ENCODE data around the gene RAVER2. TPM values are rescaled to one million over a fixed set of nuclear protein-coding genes. Genes with fewer than 3 reads are reported as not detected.

Gene RAVER2
- total RNA-seq, 2 donors from 2014 or later: 6.9 to 8.8 TPM

DNA sequence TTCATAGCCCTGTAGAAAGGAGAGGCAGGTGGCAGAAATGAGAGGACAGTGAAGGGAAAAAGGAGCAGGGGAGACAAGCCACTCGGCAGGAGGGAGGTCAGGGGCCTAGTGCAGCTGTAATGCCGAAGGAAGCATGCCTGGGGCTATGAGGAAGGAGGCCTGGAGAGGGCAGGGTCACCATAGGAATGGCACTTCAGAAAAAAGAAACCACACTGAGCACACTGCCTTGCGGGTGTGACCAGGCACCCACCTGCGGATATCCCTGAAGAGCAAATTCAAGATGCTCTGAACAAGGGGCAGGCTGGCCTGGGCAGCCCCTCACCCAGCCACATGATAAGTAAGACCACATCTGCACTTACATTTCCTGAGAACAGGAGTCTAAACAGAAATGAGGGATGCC, 116.7 kb downstream of the RAVER2 start:
- Histone ChIP-seq H3K4me1 (peaks cover 4% of the 10 kb centered on the region), H3K4me3 (no peak overlapping the region), H3K36me3 (replicated peaks in 1 of 2; ENCODE audit: insufficient read depth in 1 of 2, low read depth in 2 of 2) (peaks cover 4 to 15% of the 10 kb centered on the region in 2 donors), H3K27ac (no peak overlapping the region), H3K9me3 (no peaks in the 10 kb centered on the region), H3K27me3 (no peaks in the 10 kb centered on the region)
- WGBS, 2 donors: 65 to 67% methylated on average over 4 of the region's 4 CpGs
- ATAC-seq: peak; percentile 28
- intact Hi-C loops (cut with DNase I): no loop called here
- TF ChIP-seq, protein P1, sequence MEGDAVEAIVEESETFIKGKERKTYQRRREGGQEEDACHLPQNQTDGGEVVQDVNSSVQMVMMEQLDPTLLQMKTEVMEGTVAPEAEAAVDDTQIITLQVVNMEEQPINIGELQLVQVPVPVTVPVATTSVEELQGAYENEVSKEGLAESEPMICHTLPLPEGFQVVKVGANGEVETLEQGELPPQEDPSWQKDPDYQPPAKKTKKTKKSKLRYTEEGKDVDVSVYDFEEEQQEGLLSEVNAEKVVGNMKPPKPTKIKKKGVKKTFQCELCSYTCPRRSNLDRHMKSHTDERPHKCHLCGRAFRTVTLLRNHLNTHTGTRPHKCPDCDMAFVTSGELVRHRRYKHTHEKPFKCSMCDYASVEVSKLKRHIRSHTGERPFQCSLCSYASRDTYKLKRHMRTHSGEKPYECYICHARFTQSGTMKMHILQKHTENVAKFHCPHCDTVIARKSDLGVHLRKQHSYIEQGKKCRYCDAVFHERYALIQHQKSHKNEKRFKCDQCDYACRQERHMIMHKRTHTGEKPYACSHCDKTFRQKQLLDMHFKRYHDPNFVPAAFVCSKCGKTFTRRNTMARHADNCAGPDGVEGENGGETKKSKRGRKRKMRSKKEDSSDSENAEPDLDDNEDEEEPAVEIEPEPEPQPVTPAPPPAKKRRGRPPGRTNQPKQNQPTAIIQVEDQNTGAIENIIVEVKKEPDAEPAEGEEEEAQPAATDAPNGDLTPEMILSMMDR (IDR thresholded peaks at IDR 0.05): peak in 4 of 7 experiments; percentile 26 to 58 (median 39)
- TF ChIP-seq POLR2A (IDR thresholded peaks at IDR 0.05): no peak
- DNase-seq: peak in 3 of 4 donors; percentile 24 to 52 (median 34)

DNA sequence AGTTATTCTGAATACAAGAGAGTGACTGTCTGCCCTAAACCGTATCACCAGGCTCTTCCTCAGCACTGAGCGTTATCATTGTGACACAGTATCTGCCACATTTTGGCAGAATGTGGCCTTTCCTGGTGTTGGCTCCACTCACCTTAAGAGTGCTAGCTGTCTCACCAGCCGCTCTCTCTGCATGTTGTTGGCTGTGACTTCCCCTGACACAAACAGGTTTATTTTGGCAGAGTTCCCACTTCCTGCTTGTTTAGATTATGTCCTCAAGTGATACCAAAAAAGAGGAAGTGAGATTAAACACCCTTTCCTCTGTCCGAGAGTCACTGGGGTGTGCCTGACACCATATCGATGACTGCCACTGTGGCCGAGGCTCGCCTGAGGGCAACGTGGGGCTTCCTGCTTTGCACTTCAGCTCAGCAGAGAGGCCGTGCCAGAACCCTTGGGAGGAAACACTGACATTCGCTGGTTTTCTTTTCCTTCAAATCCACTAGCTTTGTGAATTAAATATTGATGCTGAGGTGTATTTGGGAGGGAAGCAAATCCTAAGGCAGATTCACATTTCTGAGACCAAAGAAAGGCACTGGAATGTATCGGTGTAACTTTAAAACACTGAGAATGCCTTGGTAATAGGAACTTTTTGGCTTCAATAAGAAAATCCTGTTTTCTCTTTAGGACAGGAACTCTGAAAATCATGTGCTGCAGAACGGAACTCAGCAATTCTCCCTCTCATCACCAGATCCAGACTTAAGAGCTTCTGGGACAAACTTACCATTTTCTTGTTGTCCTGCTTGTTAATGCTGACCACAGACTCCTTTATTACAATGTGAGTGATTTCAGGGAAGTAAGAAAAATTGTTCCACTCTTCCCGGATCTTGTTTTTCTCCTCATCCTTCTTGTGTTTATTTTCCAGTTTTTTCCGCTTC, 119.4 kb downstream of the RAVER2 start:
- no peak overlapping the region for H3K4me3 ChIP-seq
- no peaks in the 10 kb centered on the region for H3K9me3 ChIP-seq
- H3K4me1 ChIP-seq: no peaks in the 10 kb centered on the region
- DNase-seq (peak in 3 of 4 donors; percentile 33 to 70 (median 36)), ATAC-seq (peak; percentile 70)
- 58 to 76% methylated on average over 14 of the region's 14 CpGs for WGBS, 2 donors
- H3K27ac ChIP-seq: peak overlapping the region in 1 of 4 donors; percentile 57
- peaks cover 0 to 12% of the 10 kb centered on the region in 2 donors for H3K36me3 ChIP-seq (replicated peaks in 1 of 2; ENCODE audit: insufficient read depth in 1 of 2, low read depth in 2 of 2)
- intact Hi-C loops (cut with DNase I): no loop called here
- TF ChIP-seq POLR2A (IDR thresholded peaks at IDR 0.05): no peak
- TF ChIP-seq, protein P1 (IDR thresholded peaks at IDR 0.05): no peak
- no peaks in the 10 kb centered on the region for H3K27me3 ChIP-seq

DNA sequence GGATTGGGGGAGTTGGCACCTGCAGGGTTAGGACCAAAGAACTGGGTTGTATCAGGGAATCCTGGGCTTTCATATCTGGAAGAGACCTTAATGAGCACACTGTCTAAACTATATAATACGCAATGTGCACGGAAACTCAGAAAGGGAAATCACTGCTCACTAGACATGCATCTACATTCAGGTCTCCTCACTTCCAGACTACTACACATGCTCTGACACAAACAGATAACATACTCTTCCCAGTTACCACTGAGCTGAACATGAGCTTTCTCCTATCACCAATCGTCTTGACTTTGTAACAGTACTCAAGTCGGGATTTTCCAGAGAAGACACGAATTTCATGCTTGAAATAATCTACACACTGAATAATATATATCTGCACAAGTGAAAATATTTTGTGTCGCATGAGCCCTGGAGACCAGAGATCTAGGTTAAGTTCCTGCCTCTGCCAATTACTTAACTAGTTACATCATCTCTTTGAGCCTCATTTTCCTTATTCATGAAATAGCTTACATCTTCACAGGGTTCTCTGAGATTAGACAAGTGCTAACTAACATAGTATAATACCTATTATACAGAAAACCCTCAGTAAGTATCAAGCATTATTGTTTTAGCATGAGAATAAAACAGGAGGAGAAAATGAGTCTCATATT, 120.4 kb downstream of the RAVER2 start:
- peak overlapping the region in 1 of 4 donors; percentile 57 for H3K27ac ChIP-seq
- H3K36me3 ChIP-seq (replicated peaks in 1 of 2; ENCODE audit: insufficient read depth in 1 of 2, low read depth in 2 of 2): peaks cover 0 to 8% of the 10 kb centered on the region in 2 donors
- no peak for ATAC-seq

DNA sequence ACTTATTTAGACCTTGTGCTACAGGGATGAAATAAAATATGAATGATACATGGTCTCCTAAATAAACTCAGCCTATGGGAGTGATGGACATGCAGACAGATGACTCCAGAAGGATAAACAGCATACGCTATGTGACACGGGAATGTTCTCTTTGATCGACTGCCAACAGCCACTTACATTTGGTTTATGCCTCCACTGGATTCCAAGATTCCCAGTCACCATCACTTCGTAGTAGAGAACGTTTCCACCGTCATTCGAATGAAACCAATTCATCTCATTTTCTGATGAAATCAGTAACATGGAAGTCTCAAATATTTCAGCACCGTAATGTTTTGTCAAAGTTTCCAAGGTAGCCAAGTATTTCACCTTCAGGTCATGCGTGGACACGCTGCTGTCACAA, 121.8 kb downstream of the RAVER2 start:
- 85 to 90% methylated on average over 10 of the region's 10 CpGs for WGBS, 2 donors
- Histone ChIP-seq H3K4me3 (no peak overlapping the region), H3K36me3 (replicated peaks in 1 of 2; ENCODE audit: insufficient read depth in 1 of 2, low read depth in 2 of 2) (peaks cover 0 to 8% of the 10 kb centered on the region in 2 donors), H3K27me3 (no peaks in the 10 kb centered on the region), H3K4me1 (no peaks in the 10 kb centered on the region), H3K27ac (no peak overlapping the region), H3K9me3 (no peaks in the 10 kb centered on the region)
- DNase-seq (no peak), ATAC-seq (no peak)
- intact Hi-C loops (cut with DNase I): no loop called here
- TF ChIP-seq, protein P1 (IDR thresholded peaks at IDR 0.05): no peak
- TF ChIP-seq POLR2A (IDR thresholded peaks at IDR 0.05): no peak

More for the DNA sequence above, 120.4 kb downstream of the RAVER2 start:
- no peak for DNase-seq
- TF ChIP-seq, protein P1 (IDR thresholded peaks at IDR 0.05): no peak
- TF ChIP-seq POLR2A (IDR thresholded peaks at IDR 0.05): no peak
- Histone ChIP-seq H3K27me3 (no peaks in the 10 kb centered on the region), H3K9me3 (no peaks in the 10 kb centered on the region), H3K4me1 (no peaks in the 10 kb centered on the region), H3K4me3 (no peak overlapping the region)
- 87 to 90% methylated on average over 6 of the region's 6 CpGs for WGBS, 2 donors
- intact Hi-C loops (cut with DNase I): no loop called here

Measured in body of pancreas (tissue), 4 donors.